ENCODE results near the gene XRCC1. TPM values are rescaled to one million over a fixed set of nuclear protein-coding genes. Genes with fewer than 3 reads are reported as not detected.

The XRCC1 gene
- total and polyA plus RNA-seq, 10 of the 15 experiments (the other 5 are each of a cell fraction or from before 2014, with no cell fraction given) = 2.0 to 51.1 (median 33.7) TPM

- RAD21 ChIA-PET (ENCODE audit: unreplicated experiment) = no interaction called here
- in situ Hi-C loops (cut with MboI) = no loop called here
Observed at GRCh38 chr19:43591904-43592772, 16.8 kb upstream of the XRCC1 start.

GRCh38 chr19:43589678-43590077, 14.4 kb upstream of the XRCC1 start:
- Histone ChIP-seq H3K4me3 (no peak overlapping the region), H3K36me3 (ENCODE audit: control insufficient read depth in 2 of 2, insufficient read depth in 2 of 2, low read length in 1 of 2) (peaks cover 3 to 6% of the 10 kb centered on the region in 2 experiments; a peak in 3 of 4 replicates), H4K20me1 (ENCODE audit: control insufficient read depth, insufficient read depth) (no peaks in the 10 kb centered on the region), H3K27ac (ENCODE audit: control insufficient read depth, insufficient read depth) (no peak overlapping the region), H3K4me1 (ENCODE audit: control insufficient read depth, insufficient read depth, low read length) (no peaks in the 10 kb centered on the region), H3K79me2 (ENCODE audit: control insufficient read depth, insufficient read depth, low read length) (peaks cover 2% of the 10 kb centered on the region), H2AFZ (ENCODE audit: control insufficient read depth, low read depth, low read length) (no peak overlapping the region), H3K9ac (ENCODE audit: control insufficient read depth, insufficient read depth, low read length) (no peak overlapping the region), H3K9me3 (replicated peaks; ENCODE audit: control insufficient read depth, insufficient read depth, low read length) (no peaks in the 10 kb centered on the region), H3K4me2 (ENCODE audit: control insufficient read depth, insufficient read depth) (no peak overlapping the region), H3K27me3 (replicated peaks in 1 of 2; ENCODE audit: control insufficient read depth in 2 of 2, insufficient read depth in 2 of 2, low read length in 1 of 2) (no peaks in the 10 kb centered on the region)
- in situ Hi-C loops (cut with MboI) = no loop called here
- RAD21 ChIA-PET (ENCODE audit: unreplicated experiment) = no interaction called here
- BruUV-seq (replicated peaks) = no TSS peak
- intact Hi-C loops (cut with micrococcal nuclease; ENCODE audit: unreplicated experiment) = no loop called here
- SMC1A ChIA-PET (ENCODE audit: uncharacterized antibody, unreplicated experiment) = interaction anchor here (1.9 kb wide), 1 partner anchor 34 kb away, joined by 10 read pairs; no protein-coding TSS in a partner anchor
- 34% methylated on average over 6 of the region's 6 CpGs for WGBS (ENCODE audit: insufficient coverage, insufficient replicate concordance, low lambda C conversion rate, missing lambda C conversion rate)
- CTCF ChIA-PET = no interaction called here
- TF ChIP-seq JUND (IDR thresholded peaks at IDR 0.05; ENCODE audit: low read depth, low read length) = no peak
- TF ChIP-seq YBX1 (IDR thresholded peaks at IDR 0.05) = no peak
- POLR2A ChIA-PET = no interaction called here
- FAIRE-seq (no peak), ATAC-seq (peak; percentile 22; the same call in 1 of the 3 replicates), DNase-seq (ENCODE audit: low read depth, low spot score) (no peak)

More at GRCh38 chr19:43591904-43592772, 16.8 kb upstream of the XRCC1 start:
- H3K9me3 ChIP-seq (replicated peaks; ENCODE audit: control insufficient read depth, insufficient read depth, low read length) = no peaks in the 10 kb centered on the region
- ATAC-seq (no peak), FAIRE-seq (no peak), DNase-seq (ENCODE audit: low read depth, low spot score) (no peak)
- no peaks in the 10 kb centered on the region for H3K27me3 ChIP-seq (replicated peaks in 1 of 2; ENCODE audit: control insufficient read depth in 2 of 2, insufficient read depth in 2 of 2, low read length in 1 of 2)
- no peak overlapping the region for H3K27ac ChIP-seq (ENCODE audit: control insufficient read depth, insufficient read depth)
- H3K36me3 ChIP-seq (ENCODE audit: control insufficient read depth in 2 of 2, insufficient read depth in 2 of 2, low read length in 1 of 2) = peaks cover 3 to 6% of the 10 kb centered on the region in 2 experiments; a peak in 3 of 4 replicates
- TF ChIP-seq POLR2A (IDR thresholded peaks at IDR 0.05; ENCODE audit: low read depth, low read length) = peak; percentile 26; the same call in 1 of the 2 replicates
- TF ChIP-seq PML (IDR thresholded peaks at IDR 0.05; ENCODE audit: low read length) = no peak
- no TSS peak for BruUV-seq (replicated peaks)
- H3K4me2 ChIP-seq (ENCODE audit: control insufficient read depth, insufficient read depth) = no peak overlapping the region
- no peak overlapping the region for H3K4me3 ChIP-seq
- no peaks in the 10 kb centered on the region for H4K20me1 ChIP-seq (ENCODE audit: control insufficient read depth, insufficient read depth)
- no peak overlapping the region for H2AFZ ChIP-seq (ENCODE audit: control insufficient read depth, low read depth, low read length)
- intact Hi-C loops (cut with micrococcal nuclease; ENCODE audit: unreplicated experiment) = no loop called here
- H3K9ac ChIP-seq (ENCODE audit: control insufficient read depth, insufficient read depth, low read length) = no peak overlapping the region
- 99% methylated on average over 53 of the region's 63 CpGs for WGBS (ENCODE audit: insufficient coverage, insufficient replicate concordance, low lambda C conversion rate, missing lambda C conversion rate)
- ChIA-PET POLR2A (interaction anchor here (0.6 to 0.7 kb wide), 2 partner anchors 49 to 516 kb away, joined by 3 to 5 read pairs; no protein-coding TSS in a partner anchor), SMC1A (ENCODE audit: uncharacterized antibody, unreplicated experiment) (no interaction called here), CTCF (interaction anchor here (1.2 to 6.6 kb wide), 3 partner anchors 37 to 145 kb away, joined by 4 to 169 read pairs (median 7); no protein-coding TSS in a partner anchor)
- H3K79me2 ChIP-seq (ENCODE audit: control insufficient read depth, insufficient read depth, low read length) = peaks cover 22% of the 10 kb centered on the region
- H3K4me1 ChIP-seq (ENCODE audit: control insufficient read depth, insufficient read depth, low read length) = no peaks in the 10 kb centered on the region

Measured in GM12878 (cell line).